Measurements from ENCODE around the gene FBXO31.

DNA sequence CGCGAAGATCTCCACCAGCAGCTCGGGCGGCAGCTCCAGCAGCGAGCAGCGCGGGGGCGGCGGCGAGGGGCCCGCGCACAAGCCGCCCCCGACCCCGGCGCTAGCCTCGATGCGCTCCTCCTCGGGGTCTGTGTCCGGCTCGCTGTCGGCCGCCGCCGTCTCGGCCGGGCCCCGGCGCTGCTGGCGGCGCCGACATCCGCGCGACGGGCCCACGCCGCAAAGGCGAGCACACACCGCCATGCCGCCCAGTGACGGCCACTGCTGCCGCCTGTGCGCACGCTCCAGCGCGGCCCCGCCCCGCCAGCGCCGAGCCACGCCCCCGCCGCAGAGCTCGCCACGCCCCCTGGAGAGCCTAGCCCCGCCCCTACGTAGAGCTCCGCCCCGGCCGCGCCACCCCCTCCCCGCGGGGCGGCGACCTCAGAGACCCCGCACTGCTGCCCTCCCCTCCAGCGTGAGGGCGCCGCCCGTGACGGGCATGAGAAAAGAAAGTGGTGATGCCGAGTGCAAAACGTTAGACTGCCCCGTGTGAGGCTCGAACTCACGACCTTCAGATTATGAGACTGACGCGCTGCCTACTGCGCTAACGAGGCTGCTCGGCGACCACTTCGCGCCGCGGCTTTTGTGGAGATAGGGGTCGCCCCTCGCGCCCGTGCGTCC lies at the start of gene FBXO31:
- TF ChIP-seq, protein P1, sequence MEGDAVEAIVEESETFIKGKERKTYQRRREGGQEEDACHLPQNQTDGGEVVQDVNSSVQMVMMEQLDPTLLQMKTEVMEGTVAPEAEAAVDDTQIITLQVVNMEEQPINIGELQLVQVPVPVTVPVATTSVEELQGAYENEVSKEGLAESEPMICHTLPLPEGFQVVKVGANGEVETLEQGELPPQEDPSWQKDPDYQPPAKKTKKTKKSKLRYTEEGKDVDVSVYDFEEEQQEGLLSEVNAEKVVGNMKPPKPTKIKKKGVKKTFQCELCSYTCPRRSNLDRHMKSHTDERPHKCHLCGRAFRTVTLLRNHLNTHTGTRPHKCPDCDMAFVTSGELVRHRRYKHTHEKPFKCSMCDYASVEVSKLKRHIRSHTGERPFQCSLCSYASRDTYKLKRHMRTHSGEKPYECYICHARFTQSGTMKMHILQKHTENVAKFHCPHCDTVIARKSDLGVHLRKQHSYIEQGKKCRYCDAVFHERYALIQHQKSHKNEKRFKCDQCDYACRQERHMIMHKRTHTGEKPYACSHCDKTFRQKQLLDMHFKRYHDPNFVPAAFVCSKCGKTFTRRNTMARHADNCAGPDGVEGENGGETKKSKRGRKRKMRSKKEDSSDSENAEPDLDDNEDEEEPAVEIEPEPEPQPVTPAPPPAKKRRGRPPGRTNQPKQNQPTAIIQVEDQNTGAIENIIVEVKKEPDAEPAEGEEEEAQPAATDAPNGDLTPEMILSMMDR (IDR thresholded peaks at IDR 0.05): no peak
- TF ChIP-seq POLR2A (IDR thresholded peaks at IDR 0.05): peak; percentile 92
